8988T (cell line): ENCODE data around the gene ADH1C.

Experiments
- DNase-seq: peaks from one replicate; pipeline ENCODE4 v3.0.0; 2011

ADH1C gene

DNA sequence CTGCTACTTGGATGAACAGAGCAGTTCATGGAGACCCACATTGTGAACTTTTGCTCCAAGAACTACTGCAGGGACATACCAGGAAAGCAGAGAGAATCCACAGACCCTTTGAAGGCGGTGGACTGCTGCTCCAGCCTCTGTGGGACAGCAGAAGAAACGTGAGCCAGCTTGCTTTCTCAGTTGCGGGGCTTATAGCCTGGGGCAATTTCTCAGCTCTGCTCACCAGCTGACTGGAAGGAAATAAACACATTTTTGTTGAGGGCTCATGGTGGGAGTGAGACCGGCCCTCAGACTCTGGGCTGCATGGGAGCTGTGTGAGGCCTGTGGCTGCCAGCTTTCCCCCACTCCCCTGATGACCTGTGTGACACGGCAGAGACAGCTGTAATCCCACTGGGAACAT, 59.2 kb downstream of the ADH1C start:
- DNase-seq = no peak

DNA sequence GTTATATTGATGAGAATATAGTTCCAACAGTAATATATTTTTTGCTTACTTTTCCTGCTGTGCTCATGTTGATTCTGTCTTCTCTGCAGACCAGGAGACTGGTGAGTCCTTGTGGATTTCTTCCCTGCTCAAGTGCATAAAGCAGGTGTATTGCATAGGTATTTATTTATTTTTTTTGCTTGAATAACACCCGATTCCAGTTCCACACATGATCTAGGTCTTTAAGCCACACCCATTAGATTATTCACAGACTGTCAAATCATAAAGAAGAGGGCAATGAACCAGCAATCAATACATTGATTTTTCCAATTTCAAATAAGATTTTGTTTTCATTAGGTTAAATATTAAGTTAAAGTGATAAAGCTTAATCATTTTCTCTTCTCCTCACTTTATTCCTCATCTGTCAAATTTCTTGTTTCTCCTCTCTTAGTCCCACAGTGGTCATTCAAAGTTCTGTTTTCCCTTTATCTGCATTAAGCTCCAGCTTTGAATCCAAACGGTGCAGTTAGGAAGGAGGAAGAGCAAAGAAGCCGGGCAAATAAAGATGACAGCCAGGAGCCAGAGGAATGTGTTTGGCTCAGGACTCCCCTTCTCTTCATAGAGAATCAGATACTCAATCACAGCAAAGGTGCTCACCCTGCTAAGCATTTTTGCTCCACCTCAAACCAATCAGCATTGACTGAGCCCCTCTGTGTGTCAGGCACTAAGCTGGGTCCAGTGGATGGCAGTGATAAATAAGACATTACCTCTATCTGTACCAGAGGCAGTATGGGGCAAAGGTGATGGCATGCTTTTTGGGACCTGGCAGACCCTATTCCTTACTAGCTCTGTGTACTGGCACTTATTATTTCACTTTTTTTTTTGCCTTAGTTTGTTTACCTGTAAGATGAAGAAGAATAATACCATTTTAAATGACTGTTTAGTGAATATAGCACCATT, 61.4 kb downstream of the ADH1C start, which contains the start of gene ADH1A:
ADH1A (minus strand) TSS at position 138 of the 939 bp plus-strand sequence; CDS start at position 67, 71 bp downstream.
- no peak for DNase-seq
